Retinal pigment epithelial cell (primary cell): ENCODE results near the gene FAM161A.
"Not testable (repeated sequence)": the region's sequence is repeated elsewhere in the genome, so short reads cannot be mapped to it uniquely, and the experiment has no call there.

Source experiments
- DNase-seq: peaks from one replicate; pipeline ENCODE4 v3.0.0-alpha.2; 2010; ENCODE audit warnings: low read depth
- H3K4me3 ChIP-seq: 2 replicates; pipeline ENCODE4 v1.5.1; 2011; ENCODE audit warnings: mild to moderate bottlenecking, low read length, control low read depth, moderate library complexity
- TF ChIP-seq, protein P1 (sequence below): conservative IDR thresholded peaks from 2 replicates; pipeline ENCODE4 v1.5.1; 2011; ENCODE audit warnings: low read depth, low read length, control low read depth, inconsistent platforms

The FAM161A gene

DNA sequence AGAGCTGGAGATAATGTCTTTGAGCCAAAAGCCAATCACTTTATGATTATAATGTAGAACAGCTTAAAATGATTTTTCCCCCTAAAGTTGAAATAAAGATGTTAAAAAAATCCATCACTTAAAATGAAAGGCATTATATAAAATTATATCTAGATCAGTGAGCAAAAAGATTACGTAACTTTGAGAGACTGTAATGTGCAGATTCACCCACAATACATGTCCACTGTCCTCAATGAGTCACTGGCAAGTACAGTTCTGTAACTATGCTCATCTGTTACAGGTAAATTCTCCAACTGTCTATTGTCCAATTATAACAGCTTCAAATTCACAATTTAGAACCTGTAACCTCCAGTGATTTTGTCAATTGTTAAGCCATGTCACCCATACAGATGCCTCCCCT is 19.0 kb downstream of the FAM161A start:
- no peak for DNase-seq
- H3K4me3 ChIP-seq = no peak overlapping the region
- TF ChIP-seq, protein P1, sequence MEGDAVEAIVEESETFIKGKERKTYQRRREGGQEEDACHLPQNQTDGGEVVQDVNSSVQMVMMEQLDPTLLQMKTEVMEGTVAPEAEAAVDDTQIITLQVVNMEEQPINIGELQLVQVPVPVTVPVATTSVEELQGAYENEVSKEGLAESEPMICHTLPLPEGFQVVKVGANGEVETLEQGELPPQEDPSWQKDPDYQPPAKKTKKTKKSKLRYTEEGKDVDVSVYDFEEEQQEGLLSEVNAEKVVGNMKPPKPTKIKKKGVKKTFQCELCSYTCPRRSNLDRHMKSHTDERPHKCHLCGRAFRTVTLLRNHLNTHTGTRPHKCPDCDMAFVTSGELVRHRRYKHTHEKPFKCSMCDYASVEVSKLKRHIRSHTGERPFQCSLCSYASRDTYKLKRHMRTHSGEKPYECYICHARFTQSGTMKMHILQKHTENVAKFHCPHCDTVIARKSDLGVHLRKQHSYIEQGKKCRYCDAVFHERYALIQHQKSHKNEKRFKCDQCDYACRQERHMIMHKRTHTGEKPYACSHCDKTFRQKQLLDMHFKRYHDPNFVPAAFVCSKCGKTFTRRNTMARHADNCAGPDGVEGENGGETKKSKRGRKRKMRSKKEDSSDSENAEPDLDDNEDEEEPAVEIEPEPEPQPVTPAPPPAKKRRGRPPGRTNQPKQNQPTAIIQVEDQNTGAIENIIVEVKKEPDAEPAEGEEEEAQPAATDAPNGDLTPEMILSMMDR = no peak

DNA sequence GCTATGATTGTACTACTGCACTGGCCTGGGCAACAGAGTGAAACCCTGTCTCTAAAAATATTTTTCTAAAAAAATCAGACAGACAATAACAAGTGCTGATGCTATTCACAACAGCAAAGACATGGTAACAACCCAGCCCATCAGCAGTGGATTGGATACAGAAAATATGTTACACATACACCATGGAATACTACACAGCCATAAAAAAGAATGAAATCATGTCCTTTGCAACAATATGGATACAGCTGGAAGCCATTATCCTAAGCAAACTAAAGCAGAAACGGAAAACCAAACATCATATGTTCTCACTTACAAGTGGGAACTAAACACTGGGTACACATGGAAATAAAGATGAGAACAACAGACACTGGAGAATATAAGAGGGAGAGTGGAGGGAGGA is 19.9 kb downstream of the FAM161A start:
- DNase-seq = no peak
- no peak overlapping the region for H3K4me3 ChIP-seq
- TF ChIP-seq, protein P1 = no peak

DNA sequence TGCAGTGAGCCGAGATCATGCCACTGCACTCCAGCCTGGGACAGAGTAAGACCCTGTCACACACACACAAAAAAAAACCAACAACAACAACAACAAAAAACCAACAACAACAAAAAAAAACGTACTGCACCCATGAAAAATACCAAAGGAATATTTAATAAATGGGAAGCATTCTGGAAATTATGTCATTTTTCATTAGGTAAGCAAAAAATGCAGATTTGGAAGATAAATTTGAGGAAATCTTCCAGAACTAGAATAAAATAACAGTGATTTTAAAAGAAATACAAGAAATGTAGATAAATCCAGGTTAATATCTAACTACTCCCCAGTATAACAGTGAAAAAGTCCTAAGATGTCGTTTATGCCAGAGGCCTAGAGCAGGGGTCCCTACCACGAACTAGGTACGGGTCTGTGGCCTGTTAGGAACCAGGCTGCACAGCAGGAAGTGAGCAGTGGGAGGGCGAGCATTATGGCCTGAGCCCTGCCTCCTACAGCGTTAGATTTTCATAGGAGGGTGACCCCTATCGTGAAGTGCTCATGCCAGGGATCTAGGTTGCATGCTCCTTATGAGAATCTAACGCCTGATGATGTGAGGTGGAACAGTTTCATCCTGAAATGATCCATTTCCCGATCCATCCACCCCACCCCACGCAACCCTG is 21.5 kb downstream of the FAM161A start:
- no peak for DNase-seq
- TF ChIP-seq, protein P1 = no peak
- H3K4me3 ChIP-seq = no peak overlapping the region

DNA sequence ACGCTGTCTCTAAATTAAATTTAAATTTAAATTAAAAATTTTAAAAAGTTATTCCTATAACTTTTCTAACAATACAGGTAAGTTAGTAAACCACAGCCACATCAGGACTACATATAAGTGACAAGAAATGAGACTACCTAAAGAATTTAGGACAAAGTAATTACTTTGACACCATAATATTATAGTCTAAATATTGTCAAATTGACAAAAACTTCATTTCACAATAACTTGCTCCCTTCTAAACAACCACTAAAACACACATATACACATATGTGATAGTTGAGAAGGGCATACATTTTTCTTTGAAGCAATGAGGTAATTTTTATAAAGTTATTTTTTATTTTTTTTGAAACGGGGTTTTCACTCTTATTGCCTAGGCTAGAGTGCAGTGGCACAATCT is 31.6 kb downstream of the FAM161A start:
- TF ChIP-seq, protein P1 = no peak
- no peak overlapping the region for H3K4me3 ChIP-seq
- DNase-seq = no peak

DNA sequence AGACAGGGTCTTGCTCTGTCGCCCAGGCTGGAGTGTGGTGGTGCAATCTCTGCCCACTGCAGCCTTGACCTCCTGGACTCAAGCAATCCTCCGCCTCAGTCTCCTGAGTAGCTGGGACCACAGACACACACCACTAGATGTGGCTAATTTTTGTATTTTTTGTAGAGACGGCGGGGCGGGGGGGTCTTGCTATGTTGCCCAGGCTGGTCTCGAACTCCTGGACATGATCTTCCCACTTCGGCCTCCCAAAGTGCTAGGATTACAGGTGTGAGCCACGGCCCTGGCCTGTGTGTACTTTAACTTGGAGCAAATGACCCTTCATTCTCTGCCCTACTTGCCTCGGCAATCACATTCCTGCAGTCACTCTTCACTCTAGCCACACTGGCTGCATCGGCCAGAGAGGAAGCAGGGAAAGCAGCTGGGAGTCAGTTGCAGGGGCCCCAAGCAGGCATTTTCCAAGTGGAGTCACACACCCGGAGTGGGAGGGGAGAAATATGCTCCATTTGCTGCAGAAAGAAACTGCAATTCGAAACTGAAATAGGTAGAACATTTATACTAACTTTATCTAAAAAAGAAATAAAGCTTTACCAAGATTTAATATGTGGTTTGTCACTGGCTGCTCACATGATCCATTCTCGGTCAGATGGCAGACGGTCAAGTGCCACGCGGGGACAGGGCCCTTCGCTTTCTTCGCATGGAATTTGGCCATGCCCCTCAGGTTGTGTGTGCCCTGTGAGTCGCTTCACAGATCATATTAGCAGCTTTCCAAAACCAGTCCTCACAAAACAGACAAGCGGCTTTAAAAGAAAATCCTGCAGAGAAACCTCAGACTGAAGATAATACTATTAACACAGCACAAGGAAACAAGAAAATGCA is 37.1 kb downstream of the FAM161A start:
- TF ChIP-seq, protein P1 = no peak

DNA sequence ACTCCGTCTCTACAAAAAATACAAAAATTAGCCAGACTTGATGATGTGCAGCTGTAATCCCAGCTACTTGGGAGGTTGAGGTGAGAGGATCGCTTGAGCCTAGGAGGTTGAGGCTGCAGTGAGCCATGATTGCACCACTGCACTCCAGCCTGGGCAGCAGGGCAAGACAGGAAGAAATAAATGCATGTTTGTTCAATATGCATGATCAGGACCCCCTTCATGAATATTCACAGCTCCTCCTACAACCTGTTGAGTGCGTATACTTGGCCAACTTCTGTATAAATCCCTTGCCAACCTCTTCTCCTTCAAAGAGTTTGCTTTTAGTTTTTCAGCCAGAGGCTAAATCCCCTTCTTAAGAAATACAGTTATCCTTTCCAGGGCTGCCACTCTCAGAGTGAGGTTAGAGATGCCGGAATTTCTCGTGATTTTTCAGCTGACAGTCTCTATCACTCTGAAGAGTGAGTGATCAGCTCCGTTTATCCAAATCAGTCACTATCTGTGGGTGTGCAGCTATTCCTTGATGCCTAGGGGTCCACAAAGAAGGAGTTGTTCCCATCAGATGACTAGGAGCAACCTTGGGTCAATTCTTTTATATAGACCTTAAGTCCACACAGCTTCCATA is 39.2 kb downstream of the FAM161A start:
- DNase-seq = peak; percentile 16
- TF ChIP-seq, protein P1 = no peak
- no peak overlapping the region for H3K4me3 ChIP-seq

More for the DNA sequence above, 37.1 kb downstream of the FAM161A start:
- DNase-seq = peak; percentile 84
- H3K4me3 ChIP-seq = peak overlapping the region; percentile 20

DNA sequence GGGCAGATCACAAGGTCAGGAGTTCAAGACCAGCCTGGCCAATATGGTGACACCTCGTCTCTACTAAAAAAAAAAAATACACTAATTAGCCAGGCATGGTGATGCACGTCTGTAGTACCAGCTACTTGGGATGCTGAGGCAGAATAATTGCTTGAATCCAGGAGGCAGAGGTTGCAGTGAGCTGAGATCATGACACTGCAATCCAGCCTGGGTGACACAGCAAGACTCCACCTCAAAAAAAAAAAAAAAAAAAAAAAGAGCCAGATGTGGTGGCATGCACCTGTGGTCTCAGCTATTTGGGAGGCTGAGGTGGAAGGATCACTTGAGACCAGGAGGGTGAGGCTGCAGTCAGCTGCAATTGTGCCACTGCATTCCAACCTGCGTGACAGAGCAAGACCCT is 40.5 kb downstream of the FAM161A start:
- not testable (repeated sequence) for DNase-seq, H3K4me3 ChIP-seq
